ENCODE data around the gene GIMAP5.
"Not testable (repeated sequence)": the region's sequence is repeated elsewhere in the genome, so short reads cannot be mapped to it uniquely, and the experiment has no call there.

The GIMAP5 gene

DNA sequence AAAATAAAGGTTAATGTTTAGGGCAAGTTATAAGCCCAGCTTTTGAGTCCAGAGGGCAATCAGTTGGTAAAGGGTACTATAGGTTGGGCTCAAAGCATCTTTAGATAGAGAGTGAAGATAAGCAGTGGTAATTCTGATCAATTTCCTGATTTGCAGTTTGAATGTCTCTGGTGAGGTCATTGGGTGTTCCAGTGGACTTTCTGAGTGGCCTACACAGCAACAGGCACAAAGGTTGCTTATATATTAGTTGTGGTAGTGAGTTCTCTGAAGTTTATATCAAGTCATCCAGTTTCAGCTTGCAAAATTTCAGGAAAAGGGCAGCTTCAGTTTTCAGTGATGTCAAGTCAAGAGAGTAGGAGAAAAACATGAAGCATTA is 29.1 kb downstream of the GIMAP5 start:
- DNase-seq (ENCODE audit: low read depth in 2 of 2, low spot score in 1 of 2), result no peak

GRCh38 chr7:150769768-150770167 is 32.5 kb downstream of the GIMAP5 start:
- no peak for DNase-seq (ENCODE audit: low read depth in 2 of 2, low spot score in 1 of 2)

DNA sequence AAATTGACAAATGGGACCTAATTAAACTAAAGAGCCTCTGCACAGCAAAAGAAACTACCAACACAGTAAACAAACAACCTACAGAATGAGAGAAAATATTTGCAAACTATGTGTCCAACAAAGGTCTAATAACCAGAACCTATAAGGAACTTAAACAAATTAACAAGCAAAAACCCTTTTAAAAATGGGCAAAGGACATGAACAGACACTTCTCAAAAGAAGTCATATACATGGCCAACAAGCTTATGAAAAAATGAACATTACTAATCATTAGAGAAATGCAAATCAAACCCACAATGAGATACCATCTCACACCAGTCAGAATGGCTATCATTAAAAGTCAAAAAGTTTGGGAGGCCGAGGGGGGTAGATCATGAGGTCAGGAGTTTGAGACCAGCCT is 36.9 kb downstream of the GIMAP5 start:
- DNase-seq (ENCODE audit: low read depth in 2 of 2, low spot score in 1 of 2), result not testable (repeated sequence)

DNA sequence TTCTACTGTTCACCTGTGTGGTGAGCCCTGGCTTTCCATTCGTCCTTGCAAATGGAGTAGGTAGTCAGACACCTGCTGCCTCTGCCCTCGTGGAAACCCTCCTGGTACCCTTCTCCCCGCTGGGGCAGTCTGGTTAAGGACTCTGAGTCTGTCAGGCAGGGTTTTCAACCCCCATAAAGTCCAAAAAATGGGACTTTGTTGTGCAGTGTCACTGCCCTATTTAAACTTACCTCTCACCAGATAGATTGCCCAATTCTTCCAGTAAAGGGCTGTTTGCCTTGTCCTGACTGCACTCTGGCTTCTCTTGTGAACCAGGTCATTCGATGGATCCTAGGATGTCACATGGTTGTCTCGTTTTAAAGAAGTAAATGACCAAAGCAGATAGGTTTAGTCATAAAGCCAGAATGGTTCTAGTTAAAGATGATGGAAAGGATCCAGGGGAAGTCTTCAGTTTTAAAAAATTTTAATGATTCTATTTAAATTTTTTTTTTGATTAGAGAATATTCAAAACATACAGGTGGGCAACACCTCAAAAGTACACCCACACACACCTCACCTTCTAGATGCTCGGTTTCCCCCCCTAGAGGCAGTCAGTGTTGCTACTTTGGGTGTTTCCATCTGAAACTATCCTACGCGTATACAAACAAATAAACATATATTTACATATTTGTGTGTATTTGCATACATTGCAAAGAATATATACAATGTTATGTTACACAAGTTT is 41.0 kb downstream of the GIMAP5 start:
- no peak for DNase-seq (ENCODE audit: low read depth in 2 of 2, low spot score in 1 of 2)

GRCh38 chr7:150778738-150779301 is 41.6 kb downstream of the GIMAP5 start:
- DNase-seq (ENCODE audit: low read depth in 2 of 2, low spot score in 1 of 2), result peak; percentile 45 to 57

DNA sequence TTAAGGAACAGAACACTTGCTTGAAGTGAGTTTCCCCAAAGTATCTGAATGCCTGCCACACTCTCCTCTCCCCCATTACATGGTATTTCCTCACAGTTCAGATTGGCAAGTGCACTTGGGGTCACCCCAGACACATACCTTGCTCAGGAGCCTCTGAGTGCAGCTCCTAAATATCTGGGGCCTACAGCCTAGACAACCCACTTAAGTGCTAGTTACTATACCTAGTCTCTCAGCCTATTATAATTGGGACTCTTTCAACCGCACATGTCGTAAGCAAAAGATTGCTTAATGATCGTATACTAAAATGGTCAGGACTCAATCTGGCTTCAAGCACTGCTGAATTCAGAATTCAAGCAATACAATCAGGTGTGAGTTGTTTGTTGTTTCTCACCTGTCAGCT is 43.1 kb downstream of the GIMAP5 start:
- no peak for DNase-seq (ENCODE audit: low read depth in 2 of 2, low spot score in 1 of 2)

- DNase-seq (ENCODE audit: low read depth in 2 of 2, low spot score in 1 of 2), result no peak
Measured at GRCh38 chr7:150781103-150781502, 43.9 kb downstream of the GIMAP5 start.

- DNase-seq (ENCODE audit: low read depth in 2 of 2, low spot score in 1 of 2), result no peak
Measured at GRCh38 chr7:150781961-150782360, 44.7 kb downstream of the GIMAP5 start.

- no peak for DNase-seq (ENCODE audit: low read depth in 2 of 2, low spot score in 1 of 2)
Measured at GRCh38 chr7:150784120-150784736, 47.0 kb downstream of the GIMAP5 start.

DNA sequence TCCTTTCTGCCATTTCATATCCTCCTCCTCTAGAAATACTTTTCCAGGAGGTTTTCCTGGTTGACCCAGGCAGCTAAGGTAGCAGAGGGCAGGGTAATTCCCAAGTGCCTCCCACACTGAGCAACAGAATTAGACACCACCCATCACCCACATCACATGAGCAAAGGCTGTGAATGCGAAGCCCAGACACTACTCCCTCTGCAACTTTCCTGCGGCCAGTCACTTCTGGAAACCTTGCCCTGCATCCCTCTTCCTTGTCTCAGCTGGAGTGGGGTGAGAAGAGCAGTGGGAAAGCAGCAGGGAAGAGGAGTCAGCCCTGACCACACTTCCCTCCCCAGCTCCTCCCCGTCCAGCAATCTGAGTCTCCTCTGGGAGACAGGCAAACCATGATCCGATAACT is 47.7 kb downstream of the GIMAP5 start:
- DNase-seq (ENCODE audit: low read depth in 2 of 2, low spot score in 1 of 2), result no peak

DNA sequence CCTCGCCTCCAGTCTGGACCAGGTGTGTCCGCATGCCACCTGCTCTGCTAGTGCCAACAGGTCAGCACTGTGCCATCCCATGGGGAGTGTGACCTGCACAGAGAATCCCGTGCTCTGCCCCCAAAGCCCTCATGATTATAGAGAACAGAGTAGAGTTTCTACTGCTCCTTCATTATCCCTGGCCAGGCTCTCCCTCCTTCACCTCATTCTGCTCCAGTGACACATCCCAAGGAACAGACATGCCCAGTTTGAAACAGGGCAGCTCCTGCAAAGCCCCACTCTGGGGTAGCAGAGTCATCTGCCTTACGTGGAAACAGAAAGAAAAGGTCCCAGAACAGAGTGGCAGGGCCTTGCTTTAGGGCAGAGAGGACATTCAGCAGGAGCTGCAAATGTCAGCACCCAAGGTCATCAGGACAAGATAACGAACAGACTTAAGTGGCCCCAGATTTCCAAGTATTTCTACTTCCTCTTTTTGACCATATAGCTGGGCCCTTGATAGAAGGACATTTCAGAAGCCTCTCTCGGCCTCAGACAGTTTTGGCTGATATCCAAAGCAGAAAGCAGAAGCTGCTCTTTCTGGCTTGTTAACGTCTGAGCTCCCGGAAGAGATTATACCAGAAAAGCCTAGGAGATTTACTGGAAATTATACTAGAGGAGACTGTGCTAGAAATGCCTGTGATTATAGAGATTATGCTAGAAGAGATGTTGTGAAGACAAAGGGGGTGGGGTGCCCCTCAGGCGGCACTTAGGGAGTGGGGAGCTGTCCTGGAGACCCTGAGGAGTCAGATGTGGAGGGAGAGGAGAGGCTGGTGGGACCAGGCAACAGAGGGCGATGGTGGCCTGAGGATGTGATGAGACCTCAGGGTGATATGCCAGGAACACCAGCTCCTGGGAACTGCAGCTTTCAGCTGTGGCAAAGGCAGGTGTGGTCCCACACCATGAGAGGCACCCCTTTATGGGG is 50.4 kb downstream of the GIMAP5 start:
- DNase-seq (ENCODE audit: low read depth in 2 of 2, low spot score in 1 of 2), result no peak

DNA sequence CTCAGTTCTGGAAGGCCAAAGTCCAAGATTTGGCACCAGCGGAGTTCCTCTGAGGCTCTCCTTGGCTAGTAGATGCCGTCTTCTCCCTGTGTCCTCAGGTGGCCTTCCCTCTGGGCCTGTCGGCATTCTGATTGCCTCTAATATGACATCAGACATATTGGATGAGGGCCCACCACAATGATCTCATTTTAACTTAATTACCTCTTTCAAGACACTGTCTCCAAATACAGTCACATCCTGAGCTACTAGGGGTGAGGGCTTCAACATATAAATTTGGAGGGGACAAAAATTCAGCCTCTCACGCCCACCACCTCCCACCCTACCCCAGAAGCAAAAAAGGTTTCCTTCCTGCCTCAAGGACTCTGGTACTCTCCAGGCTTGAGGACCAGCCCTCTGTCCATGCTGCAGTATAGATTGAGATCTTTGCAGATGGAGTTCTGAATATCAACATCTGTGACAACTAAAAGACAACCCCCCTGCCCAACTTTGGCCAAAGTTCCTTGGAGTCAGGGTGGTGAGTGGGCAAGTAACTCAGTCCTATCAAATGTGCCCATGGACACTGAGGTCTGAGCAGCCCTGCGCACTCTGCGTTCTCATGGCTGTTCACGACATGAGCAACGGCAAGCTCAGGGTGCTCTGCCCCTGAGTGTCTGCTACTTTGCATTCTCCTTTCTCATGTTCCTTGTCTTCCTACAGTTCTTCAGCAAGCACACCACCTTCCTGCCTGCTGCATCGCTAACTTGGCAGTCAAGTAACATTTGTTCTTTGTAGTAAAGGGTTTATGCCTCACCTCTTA is 51.5 kb downstream of the GIMAP5 start:
- DNase-seq (ENCODE audit: low read depth in 2 of 2, low spot score in 1 of 2), result no peak

- no peak for DNase-seq (ENCODE audit: low read depth in 2 of 2, low spot score in 1 of 2)
Measured at GRCh38 chr7:150790416-150791075, 53.3 kb downstream of the GIMAP5 start.

DNA sequence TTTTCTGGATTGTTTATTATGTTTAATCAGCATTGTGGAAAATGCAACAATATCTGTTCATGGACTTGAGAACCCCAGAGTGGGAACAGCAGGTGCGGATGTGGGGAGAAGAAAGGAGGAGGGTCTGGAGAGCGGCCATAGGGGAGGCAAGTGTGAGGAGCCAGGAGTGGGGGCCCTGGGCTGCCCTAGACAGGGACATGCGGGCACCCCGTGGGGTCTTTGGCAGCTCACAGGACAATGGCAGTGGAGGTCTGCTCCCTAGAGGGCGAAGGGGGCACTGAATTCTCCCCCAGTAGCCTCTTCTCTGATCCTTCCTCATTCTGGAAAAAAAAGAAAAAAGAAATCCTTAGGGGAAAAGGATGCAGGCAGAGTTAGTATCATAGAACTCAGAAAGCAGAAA is 54.1 kb downstream of the GIMAP5 start:
- no peak for DNase-seq (ENCODE audit: low read depth in 2 of 2, low spot score in 1 of 2)

GRCh38 chr7:150791746-150792452 is 54.7 kb downstream of the GIMAP5 start:
- DNase-seq (ENCODE audit: low read depth in 2 of 2, low spot score in 1 of 2), result no peak
